Body of pancreas (tissue), 4 donors: ENCODE measurements around the gene IRF7.

Experiments
- POLR2A ChIP-seq, 3 donors: fragments of 450-650 bp; IDR thresholded peaks; one replicate each; pipeline ENCODE4 v1.6.1; 2016; ENCODE audit warnings: antibody characterized with exemption in 3 of 3, mild to moderate bottlenecking in 2 of 3
- TF ChIP-seq, protein P1 (sequence below), 7 experiments: fragments of 450-650 bp in 4 of 7; fragments of 200-600 bp in 3 of 7; sonication (generic) in 3 of 7; IDR thresholded peaks; one replicate each; pipeline ENCODE4 v1.5.1; 2016 to 2019; ENCODE audit warnings: antibody characterized with exemption in 7 of 7

GRCh38 chr11:606245-606644, 9.5 kb downstream of the IRF7 start:
- TF ChIP-seq POLR2A (IDR thresholded peaks at IDR 0.05): no peak
- TF ChIP-seq, protein P1, sequence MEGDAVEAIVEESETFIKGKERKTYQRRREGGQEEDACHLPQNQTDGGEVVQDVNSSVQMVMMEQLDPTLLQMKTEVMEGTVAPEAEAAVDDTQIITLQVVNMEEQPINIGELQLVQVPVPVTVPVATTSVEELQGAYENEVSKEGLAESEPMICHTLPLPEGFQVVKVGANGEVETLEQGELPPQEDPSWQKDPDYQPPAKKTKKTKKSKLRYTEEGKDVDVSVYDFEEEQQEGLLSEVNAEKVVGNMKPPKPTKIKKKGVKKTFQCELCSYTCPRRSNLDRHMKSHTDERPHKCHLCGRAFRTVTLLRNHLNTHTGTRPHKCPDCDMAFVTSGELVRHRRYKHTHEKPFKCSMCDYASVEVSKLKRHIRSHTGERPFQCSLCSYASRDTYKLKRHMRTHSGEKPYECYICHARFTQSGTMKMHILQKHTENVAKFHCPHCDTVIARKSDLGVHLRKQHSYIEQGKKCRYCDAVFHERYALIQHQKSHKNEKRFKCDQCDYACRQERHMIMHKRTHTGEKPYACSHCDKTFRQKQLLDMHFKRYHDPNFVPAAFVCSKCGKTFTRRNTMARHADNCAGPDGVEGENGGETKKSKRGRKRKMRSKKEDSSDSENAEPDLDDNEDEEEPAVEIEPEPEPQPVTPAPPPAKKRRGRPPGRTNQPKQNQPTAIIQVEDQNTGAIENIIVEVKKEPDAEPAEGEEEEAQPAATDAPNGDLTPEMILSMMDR (IDR thresholded peaks at IDR 0.05): no peak
